Kidney glomerular epithelial cell (primary cell): ENCODE measurements around the gene ACP2.
"Not testable (repeated sequence)": the region's sequence is repeated elsewhere in the genome, so short reads cannot be mapped to it uniquely, and the experiment has no call there.

Experiments
- DNase-seq: peaks from one replicate; lab custom pipeline; 2025; lab: John Stamatoyannopoulos, UW

The ACP2 gene

DNA sequence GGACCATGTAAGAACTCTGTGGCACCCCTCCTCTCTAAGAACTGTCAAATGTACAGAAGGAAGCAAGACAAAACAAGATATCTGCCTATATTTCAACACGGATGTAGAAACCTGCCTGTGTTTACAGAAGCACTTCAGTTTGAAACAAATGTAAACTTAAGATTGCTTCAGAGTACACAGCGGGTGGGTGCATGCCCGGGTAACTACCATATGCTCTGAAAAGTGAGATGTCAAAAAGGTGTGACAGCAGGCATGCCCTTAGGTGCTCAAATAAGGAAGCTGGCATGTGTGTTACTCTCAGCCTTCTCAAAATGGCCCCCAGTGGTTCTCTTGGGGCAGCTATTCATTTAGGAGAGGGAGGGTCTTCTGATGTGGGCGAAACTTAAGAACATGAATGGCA, 5.2 kb downstream of the ACP2 start:
- DNase-seq = no peak

GRCh38 chr11:47242596-47243192, 5.9 kb downstream of the ACP2 start:
- DNase-seq = no peak

DNA sequence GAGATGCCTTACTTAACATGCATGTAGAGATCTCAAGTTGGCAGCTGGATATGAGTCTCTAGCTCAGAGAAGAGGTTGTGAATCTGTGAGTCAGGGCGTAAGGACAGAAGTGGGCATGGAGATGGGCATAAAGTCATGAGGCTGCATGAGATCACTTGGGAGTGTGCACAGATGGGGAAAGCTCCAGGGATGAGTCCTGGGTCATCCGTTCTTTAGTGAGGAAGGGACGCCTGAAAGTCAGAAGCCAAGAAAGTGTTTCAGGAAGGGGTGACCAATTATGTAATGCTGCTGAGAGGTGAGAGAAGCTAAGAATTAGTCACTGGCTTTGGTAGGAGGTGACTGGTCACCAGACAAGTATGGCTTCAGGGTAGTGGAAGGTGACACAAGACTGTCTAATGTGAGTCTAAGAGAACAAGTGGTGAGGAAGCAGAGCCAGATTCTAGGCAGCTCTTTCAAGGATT, 6.7 kb downstream of the ACP2 start:
- no peak for DNase-seq

DNA sequence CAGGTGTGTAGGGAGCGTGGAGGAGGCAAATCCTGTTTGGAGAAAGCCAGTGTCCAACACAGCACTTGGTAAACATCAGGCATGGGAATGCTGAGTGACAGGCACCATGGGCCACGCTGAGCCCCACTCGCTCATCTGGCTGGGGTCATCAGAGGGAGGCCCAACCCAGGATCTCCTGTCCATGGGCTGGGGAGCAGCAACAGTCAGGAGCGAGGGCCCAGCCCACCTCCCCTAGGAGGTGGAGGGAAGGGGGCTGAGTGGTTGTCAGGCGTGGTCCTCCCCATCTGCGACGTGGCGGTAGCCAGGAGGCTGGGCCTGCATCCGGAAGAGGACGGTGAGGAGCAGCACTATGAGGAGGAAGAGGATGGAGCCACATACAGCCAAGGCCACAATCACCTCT, 8.8 kb downstream of the ACP2 start:
- no peak for DNase-seq

GRCh38 chr11:47236482-47236881, 12.1 kb downstream of the ACP2 start:
- no peak for DNase-seq

- no peak for DNase-seq
These were observed 13.5 kb downstream of the ACP2 start for GRCh38 chr11:47235163-47235562.

DNA sequence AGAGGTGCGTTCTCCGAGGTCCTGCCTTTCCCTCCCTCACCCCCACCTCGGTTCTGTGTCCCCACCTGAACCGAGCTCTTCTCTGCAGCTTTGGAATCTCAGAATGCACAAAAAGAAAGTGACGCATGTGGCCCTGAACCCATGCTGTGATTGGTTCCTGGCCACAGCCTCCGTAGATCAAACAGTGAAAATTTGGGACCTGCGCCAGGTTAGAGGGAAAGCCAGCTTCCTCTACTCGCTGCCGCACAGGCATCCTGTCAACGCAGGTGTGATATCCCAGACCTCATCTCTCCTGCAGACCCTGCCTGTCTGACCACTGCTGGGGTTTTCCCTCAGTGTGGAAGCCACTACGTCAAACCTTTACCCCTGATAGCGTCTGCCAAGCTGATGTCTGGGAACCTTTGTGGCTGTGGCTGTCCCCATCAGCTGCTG, 13.9 kb downstream of the ACP2 start:
- no peak for DNase-seq

DNA sequence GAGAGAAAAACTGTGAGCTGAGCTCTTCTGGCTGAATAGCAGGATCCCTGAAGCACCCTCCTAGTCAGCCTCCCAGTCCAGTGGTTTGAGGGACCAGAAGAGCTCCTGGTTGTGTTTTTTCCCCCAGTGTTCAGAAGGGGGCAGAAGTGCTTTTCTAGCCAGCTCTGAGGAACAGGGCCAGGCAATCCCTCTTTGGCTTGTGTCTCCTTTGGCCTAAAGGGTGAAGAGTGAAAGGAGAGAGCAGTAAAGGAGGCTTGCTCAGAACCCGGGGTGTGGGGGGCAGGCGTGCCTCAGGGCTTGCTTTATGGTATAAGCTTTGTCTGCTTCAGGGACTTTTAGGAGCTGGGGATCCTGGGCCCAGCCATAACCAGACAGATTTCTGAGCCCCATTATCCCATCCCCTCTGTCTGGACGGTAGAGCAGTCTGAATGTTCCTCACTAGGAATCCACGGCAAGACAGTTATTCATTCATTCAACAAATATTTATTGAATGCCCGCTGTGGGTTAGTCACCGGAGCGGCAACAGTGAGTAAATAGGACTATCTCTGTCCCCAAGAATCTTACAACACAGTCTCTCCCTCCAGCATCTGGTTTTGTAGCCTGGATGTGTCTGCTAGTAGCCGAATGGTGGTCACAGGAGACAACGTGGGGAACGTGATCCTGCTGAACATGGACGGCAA, 14.5 kb downstream of the ACP2 start:
- no peak for DNase-seq

GRCh38 chr11:47233051-47233450, 15.6 kb downstream of the ACP2 start:
- no peak for DNase-seq

GRCh38 chr11:47229161-47229560, 19.5 kb downstream of the ACP2 start:
- no peak for DNase-seq

GRCh38 chr11:47225552-47226400, 22.8 kb downstream of the ACP2 start:
- no peak for DNase-seq

DNA sequence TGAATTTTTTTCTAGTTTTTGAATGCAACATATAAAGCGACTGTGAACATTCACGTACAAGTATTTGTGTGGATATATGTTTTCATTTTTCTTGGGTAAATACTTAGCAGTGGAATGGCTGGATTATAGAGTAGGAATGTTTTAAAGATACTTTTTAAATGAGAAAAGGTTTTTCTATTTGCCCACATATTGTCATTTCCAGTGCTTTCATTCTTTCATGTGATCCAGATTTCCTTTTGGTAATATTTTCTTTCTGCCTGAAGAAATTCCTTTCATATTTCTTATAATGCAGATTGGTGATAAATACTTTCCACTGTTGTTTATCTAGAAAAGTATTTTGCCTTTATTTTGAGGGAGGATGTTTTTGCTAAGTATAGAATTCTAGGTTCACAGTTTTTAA, 25.9 kb downstream of the ACP2 start:
- DNase-seq = no peak

DNA sequence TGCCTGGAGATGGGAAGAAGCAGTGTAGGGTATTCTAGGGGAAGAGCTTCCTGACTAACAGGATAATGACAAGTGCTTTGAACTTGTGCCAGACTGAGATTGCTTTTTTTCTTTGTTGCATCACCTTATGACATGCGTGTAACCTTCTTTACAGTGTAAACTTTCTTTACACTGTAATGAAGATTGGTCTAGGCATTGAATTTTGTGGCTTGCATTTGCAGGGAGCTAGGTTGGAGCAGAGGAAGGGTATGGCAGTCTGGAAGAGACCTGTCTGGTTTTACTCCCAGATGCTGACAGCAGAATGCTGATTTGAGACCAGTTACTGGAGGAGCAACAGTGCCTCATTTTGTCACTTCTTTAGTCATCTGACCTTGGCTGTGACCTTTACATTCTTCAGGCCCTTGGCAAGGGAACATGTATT, 28.2 kb downstream of the ACP2 start:
- DNase-seq = peak; percentile 43

DNA sequence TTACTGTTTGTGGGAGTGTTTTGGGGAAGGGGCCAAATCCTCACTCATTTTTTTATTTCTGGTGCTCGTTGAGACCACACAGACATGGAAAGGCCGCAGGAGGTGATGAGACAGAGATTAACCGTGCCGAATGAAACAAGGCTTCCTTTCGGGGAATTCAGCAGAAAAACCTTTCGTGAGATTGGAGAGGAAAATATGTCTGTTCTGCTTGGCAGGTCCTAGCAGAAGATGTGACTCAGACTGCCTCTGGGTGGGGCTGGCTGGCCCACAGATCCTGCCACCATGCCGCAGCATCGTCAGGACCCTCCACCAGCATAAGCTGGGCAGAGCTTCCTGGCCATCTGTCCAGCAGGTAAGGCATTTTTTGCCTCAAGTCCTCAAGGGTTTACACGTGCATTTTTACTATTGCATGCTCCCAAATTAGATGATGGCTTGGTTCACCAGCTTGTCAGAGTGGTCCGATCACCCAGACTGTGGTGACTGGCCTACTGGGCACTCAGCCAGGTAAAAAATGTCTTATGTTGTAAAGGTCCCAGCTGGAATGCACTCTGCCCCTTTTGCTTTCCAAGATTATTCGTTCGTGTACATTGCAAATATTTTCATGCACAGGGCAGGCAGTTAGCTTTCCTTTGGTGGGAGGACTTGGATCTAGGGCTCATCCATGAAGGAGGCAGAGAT, 32.4 kb downstream of the ACP2 start:
- peak; percentile 88 for DNase-seq

GRCh38 chr11:47215366-47215910, 33.2 kb downstream of the ACP2 start:
- DNase-seq = no peak

DNA sequence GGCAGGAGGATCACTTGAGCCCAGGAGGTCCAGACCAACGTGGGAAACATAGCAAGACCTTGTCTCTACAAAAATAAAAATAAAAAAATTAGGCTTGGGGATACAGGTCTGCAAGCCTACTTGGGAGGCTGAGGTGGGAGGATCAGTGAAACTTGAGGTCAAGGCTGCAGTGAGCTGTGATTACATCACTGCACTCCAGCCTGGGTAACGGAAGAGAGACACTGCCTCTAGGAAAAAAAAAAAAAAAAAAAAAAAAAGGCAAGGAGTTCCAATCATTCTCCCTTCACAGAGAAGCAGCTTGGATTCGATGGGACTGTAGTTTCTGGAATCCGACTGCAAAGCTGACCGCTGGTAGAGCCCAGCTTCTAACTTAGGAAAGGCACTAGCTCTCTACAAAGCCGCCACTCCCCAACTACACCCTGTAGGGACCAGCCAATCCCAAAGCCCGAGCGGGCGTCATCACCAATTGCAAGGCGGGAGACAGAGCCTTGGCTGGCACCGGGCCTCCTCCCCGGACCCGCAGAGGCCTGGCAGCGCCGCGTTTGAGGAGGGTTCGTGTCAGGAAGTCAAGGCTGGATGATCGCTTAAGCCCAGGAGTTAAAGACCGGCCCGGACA, 34.6 kb downstream of the ACP2 start:
- peak; percentile 92 for DNase-seq

- no peak for DNase-seq
These were observed 35.7 kb downstream of the ACP2 start for GRCh38 chr11:47212938-47213337.

DNA sequence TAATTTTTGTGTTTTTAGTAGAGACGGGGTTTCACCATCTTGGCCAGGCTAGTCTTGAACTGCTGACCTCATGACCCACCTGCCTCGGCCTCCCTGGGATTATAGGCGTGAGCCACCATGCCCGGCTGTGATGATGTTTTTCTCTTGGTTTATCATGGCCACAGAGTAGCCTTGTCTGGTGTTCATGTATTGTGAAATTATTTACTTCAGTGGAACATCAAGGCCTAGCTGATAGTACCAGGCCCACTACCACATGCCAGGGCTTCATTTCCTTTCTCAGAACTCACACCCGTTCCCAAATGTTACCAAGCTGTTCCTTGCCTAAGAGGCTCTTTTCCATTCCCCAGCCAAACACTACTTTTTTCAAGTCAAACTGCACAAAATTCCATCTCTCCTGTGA, 40.0 kb downstream of the ACP2 start:
- DNase-seq = no peak

DNA sequence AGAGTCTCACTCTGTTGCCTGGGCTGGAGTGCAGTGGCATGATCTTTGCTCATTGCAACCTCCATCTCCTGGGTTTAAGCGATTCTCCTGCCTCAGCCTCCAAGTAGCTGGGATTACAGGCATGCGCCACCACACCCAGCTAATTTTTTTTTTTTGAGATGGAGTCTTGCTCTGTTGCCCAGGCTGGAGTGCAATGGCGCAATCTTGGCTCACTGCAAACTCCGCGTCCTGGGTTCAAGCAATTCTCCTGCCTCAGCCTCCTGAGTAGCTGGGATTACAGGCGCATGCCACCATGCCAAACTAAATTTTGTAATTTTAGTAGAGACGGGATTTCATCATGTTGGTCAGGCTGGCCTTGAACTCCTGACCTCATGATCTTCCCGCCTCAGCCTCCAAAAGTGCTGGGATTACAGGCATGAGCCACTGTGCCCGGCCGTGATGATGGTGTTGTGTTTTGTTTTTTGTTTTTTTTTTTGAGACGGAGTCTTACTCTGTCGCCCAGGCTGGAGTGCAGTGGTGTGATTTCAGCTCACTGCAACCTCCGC, 40.5 kb downstream of the ACP2 start:
- not testable (repeated sequence) for DNase-seq

GRCh38 chr11:47207459-47207858, 41.2 kb downstream of the ACP2 start:
- DNase-seq = no peak

GRCh38 chr11:47206577-47206976, 42.0 kb downstream of the ACP2 start:
- DNase-seq = not testable (repeated sequence)
